Panc1 (cell line): ENCODE data around the gene ZBTB7B. TPM values are rescaled to one million over a fixed set of nuclear protein-coding genes. Genes with fewer than 3 reads are reported as not detected.
A peak's percentile ranks its signal among the peaks of the same experiment; 100 is the strongest.

Source experiments
- ATAC-seq: fragments of 200-7000 bp; cut with Tn5 transposase; 2 replicates; pipeline ENCODE4 v1.9.1; 2020; ENCODE audit warnings: mild to moderate bottlenecking, moderate library complexity
- BruUV-seq: library from RNA; stranded (reverse); fragments of 400-500 nt; replicated peaks from 2 replicates; lab custom pipeline; 2021; lab: Mats Ljungman, UMichigan
- CTCF ChIA-PET: fragments of 300-600 bp; sonication (Branson Sonifier 250); formaldehyde crosslinking; loops from one replicate; lab custom pipeline; 2022; ENCODE audit warnings: antibody characterized with exemption; lab: Charles Lee
- POLR2A ChIA-PET: fragments of 300-600 bp; sonication (Branson Sonifier 250); formaldehyde crosslinking; loops from one replicate; lab custom pipeline; 2022; ENCODE audit warnings: antibody characterized with exemption; lab: Charles Lee
- DNase-seq: peaks from one replicate; pipeline ENCODE4 v3.0.0-alpha.2; 2010; ENCODE audit warnings: low read depth, low spot score
- H3K27ac ChIP-seq: 2 replicates; pipeline ENCODE4 v1.5.1; 2011; ENCODE audit warnings: mild to moderate bottlenecking, low read length, inconsistent platforms
- H3K27me3 ChIP-seq: fragments of 200-500 bp; sonication (Bioruptor generic); 2 replicates; pipeline ENCODE4 v1.6.0; 2014; ENCODE audit warnings: low read length, inconsistent platforms; ENCODE audit not compliant: control insufficient read depth, insufficient read depth
- H3K36me3 ChIP-seq: fragments of 200-500 bp; sonication (Bioruptor generic); 2 replicates; pipeline ENCODE4 v1.5.1; 2014; ENCODE audit warnings: inconsistent platforms, mild to moderate bottlenecking, low read length, moderate library complexity; ENCODE audit not compliant: control insufficient read depth, insufficient read depth
- H3K4me1 ChIP-seq: 2 replicates; pipeline ENCODE4 v1.5.1; 2011; ENCODE audit warnings: inconsistent platforms, mild to moderate bottlenecking, low read length, moderate library complexity; ENCODE audit not compliant: control insufficient read depth, insufficient read depth
- H3K4me3 ChIP-seq, 2 experiments: 2 replicates each; pipeline ENCODE4 v1.5.1; 2011 to 2012; ENCODE audit warnings: low read depth in 2 of 2, low read length in 2 of 2, mild to moderate bottlenecking in 2 of 2, inconsistent platforms in 1 of 2, moderate library complexity in 1 of 2
- H3K9me3 ChIP-seq: fragments of 200-500 bp; sonication (Bioruptor generic); 2 replicates; pipeline ENCODE4 v1.5.1; 2014; ENCODE audit warnings: low read depth, mild to moderate bottlenecking, inconsistent platforms, low read length, moderate library complexity; ENCODE audit not compliant: control insufficient read depth, insufficient read depth
- POLR2AphosphoS5 ChIP-seq: IDR thresholded peaks from 2 replicates; pipeline ENCODE4 v1.6.1; 2012; ENCODE audit warnings: mild to moderate bottlenecking, low read depth, low read length, moderate library complexity
- SIN3A ChIP-seq: IDR thresholded peaks from 2 replicates; pipeline ENCODE4 v1.6.1; 2012; ENCODE audit warnings: low read depth, mild to moderate bottlenecking, low read length, moderate library complexity, borderline replicate concordance; ENCODE audit not compliant: insufficient read depth
- TCF7L2 ChIP-seq: IDR thresholded peaks from 2 replicates; pipeline ENCODE4 v1.6.1; 2011; ENCODE audit warnings: mild to moderate bottlenecking, low read depth, low read length, inconsistent platforms
- in situ Hi-C: cut with HindIII; loops from 2 replicates; pipeline ENCODE4 v1.10.0; 2016; ENCODE audit warnings: low sequenced_read_pairs, low pct_unique_long_range_greater_than_20kb
- intact Hi-C: fragments of 100-400 bp; cut with micrococcal nuclease; formaldehyde crosslinking; loops from one replicate; pipeline ENCODE4 v1.10.0; 2022; ENCODE audit not compliant: unreplicated experiment
- total RNA-seq: library from RNA; stranded (reverse); gene quantifications from one replicate; pipeline ENCODE4 v1.2.1, GENCODE V29; 2021; ENCODE audit not compliant: unreplicated experiment
- TF ChIP-seq, protein P1 (sequence below): fragments of 450-650 bp; IDR thresholded peaks from 2 replicates; pipeline ENCODE4 v1.5.1; 2017; ENCODE audit warnings: mild to moderate bottlenecking
- TF ChIP-seq, protein P2 (sequence below), 2 experiments: IDR thresholded peaks; 2 replicates each; pipeline ENCODE4 v1.6.1; 2011 to 2012; ENCODE audit warnings: low read depth in 2 of 2, control low read depth in 1 of 2, low read length in 1 of 2, mild to moderate bottlenecking in 1 of 2, moderate library complexity in 1 of 2; ENCODE audit not compliant: insufficient read depth in 1 of 2

ZBTB7B gene
- total RNA-seq, 1 experiment from 2014 or later = 55.8 TPM

DNA sequence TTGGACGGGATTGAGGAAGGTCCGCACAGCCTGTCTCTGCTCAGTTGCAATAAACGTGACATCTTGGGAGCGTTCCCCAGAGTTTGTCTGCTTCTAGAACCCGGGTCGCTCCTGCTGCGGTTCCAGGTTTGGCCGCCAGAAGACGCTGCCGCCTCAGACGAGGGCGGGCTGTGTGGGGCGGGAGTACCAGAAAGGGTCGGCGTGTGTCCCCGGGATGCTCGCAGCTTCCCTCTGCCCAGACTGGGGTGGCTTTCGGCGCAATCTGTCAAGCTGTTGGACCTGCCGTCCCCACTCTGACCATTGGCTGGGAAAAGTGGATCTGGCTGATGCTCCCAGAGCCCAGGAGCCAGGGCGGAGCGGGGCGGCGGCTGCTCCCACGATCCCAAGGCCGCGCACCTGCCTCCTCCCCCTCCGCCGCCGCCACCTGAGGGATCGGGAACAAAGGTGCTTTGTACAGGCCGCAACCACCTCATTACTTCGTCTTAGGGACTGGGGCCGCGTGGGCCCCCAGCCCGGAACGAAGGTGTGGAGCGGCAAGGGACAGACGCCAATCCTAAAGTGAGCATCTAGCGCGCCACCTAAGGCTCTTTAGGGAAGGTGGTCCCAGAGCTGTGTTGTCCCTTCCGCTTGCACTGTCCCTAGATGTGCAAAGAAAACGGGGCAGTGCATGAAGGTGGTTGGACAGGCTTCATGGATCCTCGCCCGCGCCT is 60.3 kb downstream of the ZBTB7B start:
- in situ Hi-C loops = no loop called here
- H3K27me3 ChIP-seq = no peaks in the 10 kb centered on the region
- peak overlapping the region; percentile 83 to 85 for H3K4me3 ChIP-seq
- intact Hi-C loops = loop anchor here (1.0 kb wide), 1 partner anchor 21 kb away; no protein-coding TSS in a partner anchor
- peak; percentile 56 for ATAC-seq
- H3K4me1 ChIP-seq = peaks cover 19% of the 10 kb centered on the region
- ChIA-PET CTCF (interaction anchor here (3.3 kb wide), 1 partner anchor 22 kb away, joined by 21 read pairs; no protein-coding TSS in a partner anchor), POLR2A (no interaction called here)
- TF ChIP-seq SIN3A = 0 out of 2 replicates have a peak, but pooled peaks have one; percentile 35
- TF ChIP-seq, protein P1, sequence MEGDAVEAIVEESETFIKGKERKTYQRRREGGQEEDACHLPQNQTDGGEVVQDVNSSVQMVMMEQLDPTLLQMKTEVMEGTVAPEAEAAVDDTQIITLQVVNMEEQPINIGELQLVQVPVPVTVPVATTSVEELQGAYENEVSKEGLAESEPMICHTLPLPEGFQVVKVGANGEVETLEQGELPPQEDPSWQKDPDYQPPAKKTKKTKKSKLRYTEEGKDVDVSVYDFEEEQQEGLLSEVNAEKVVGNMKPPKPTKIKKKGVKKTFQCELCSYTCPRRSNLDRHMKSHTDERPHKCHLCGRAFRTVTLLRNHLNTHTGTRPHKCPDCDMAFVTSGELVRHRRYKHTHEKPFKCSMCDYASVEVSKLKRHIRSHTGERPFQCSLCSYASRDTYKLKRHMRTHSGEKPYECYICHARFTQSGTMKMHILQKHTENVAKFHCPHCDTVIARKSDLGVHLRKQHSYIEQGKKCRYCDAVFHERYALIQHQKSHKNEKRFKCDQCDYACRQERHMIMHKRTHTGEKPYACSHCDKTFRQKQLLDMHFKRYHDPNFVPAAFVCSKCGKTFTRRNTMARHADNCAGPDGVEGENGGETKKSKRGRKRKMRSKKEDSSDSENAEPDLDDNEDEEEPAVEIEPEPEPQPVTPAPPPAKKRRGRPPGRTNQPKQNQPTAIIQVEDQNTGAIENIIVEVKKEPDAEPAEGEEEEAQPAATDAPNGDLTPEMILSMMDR = peak; percentile 96
- TF ChIP-seq, protein P2, sequence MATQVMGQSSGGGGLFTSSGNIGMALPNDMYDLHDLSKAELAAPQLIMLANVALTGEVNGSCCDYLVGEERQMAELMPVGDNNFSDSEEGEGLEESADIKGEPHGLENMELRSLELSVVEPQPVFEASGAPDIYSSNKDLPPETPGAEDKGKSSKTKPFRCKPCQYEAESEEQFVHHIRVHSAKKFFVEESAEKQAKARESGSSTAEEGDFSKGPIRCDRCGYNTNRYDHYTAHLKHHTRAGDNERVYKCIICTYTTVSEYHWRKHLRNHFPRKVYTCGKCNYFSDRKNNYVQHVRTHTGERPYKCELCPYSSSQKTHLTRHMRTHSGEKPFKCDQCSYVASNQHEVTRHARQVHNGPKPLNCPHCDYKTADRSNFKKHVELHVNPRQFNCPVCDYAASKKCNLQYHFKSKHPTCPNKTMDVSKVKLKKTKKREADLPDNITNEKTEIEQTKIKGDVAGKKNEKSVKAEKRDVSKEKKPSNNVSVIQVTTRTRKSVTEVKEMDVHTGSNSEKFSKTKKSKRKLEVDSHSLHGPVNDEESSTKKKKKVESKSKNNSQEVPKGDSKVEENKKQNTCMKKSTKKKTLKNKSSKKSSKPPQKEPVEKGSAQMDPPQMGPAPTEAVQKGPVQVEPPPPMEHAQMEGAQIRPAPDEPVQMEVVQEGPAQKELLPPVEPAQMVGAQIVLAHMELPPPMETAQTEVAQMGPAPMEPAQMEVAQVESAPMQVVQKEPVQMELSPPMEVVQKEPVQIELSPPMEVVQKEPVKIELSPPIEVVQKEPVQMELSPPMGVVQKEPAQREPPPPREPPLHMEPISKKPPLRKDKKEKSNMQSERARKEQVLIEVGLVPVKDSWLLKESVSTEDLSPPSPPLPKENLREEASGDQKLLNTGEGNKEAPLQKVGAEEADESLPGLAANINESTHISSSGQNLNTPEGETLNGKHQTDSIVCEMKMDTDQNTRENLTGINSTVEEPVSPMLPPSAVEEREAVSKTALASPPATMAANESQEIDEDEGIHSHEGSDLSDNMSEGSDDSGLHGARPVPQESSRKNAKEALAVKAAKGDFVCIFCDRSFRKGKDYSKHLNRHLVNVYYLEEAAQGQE (IDR thresholded peaks at IDR 0.05; ENCODE audit: insufficient read depth in 1 of 2, low read depth in 2 of 2, low read length in 1 of 2) = no peak
- TF ChIP-seq POLR2AphosphoS5 = no peak
- no peak for TF ChIP-seq TCF7L2
- no peak for DNase-seq
- H3K36me3 ChIP-seq = no peaks in the 10 kb centered on the region; the same call in 1 of the 2 replicates
- BruUV-seq = no TSS peak
- no peak overlapping the region; the same call in 1 of the 2 replicates for H3K27ac ChIP-seq
- no peaks in the 10 kb centered on the region for H3K9me3 ChIP-seq

DNA sequence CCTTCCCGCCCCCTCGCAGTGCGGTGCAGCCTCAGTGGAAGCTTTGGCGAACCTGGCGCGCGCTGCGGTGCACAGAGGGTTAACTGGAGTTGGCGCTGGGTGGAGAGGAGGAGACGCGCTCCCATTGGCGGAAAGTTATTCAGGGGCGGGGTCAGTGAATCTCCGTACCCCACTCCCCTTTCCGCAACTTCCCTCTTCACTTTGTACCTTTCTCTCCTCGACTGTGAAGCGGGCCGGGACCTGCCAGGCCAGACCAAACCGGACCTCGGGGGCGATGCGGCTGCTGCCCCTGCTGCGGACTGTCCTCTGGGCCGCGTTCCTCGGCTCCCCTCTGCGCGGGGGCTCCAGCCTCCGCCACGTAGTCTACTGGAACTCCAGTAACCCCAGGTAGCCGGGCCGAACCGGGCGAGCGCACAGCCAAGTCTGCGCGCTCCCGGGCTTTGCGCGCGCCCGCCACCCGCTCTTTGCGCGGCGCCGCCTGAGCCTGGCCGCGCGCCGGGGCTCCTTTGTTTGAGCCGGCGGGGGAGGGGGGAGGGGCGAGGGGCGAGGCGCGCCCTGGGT is 61.0 kb downstream of the ZBTB7B start, which contains the start of gene EFNA4:
EFNA4 (plus strand) TSS at position 191 of the 561 bp plus-strand sequence; CDS start at position 275, 84 bp downstream.
- in situ Hi-C loops (no loop called here), intact Hi-C loops (loop anchor here (1.0 kb wide), 1 partner anchor 21 kb away; no protein-coding TSS in a partner anchor)
- peak within 1 kb of the TSS; percentile 83 to 85 for H3K4me3 ChIP-seq
- no peaks in the 10 kb centered on the region for H3K9me3 ChIP-seq
- H3K4me1 ChIP-seq = peaks cover 19% of the 10 kb centered on the region
- DNase-seq (no peak), ATAC-seq (peak; percentile 83)
- peak within 1 kb of the TSS; percentile 69 for H3K27ac ChIP-seq
- 0 out of 2 replicates have a peak, but pooled peaks have one; percentile 28 for TF ChIP-seq SIN3A
- TF ChIP-seq POLR2AphosphoS5 = no peak
- no peak; the same call in 1 of the 2 replicates for TF ChIP-seq TCF7L2
- H3K27me3 ChIP-seq = no peaks in the 10 kb centered on the region
- H3K36me3 ChIP-seq = no peaks in the 10 kb centered on the region; the same call in 1 of the 2 replicates
- CTCF ChIA-PET = interaction anchor here (3.3 kb wide), 1 partner anchor 21 kb away, joined by 21 read pairs; no protein-coding TSS in a partner anchor
- no TSS peak for BruUV-seq
- POLR2A ChIA-PET = no interaction called here
